Body of pancreas (tissue), 4 donors: ENCODE data around the gene NFILZ.

Source experiments
- POLR2A ChIP-seq, 3 donors: fragments of 450-650 bp; IDR thresholded peaks; one replicate each; pipeline ENCODE4 v1.6.1; 2016; ENCODE audit warnings: antibody characterized with exemption in 3 of 3, mild to moderate bottlenecking in 2 of 3
- TF ChIP-seq, protein P1 (sequence below), 7 experiments: fragments of 450-650 bp in 4 of 7; fragments of 200-600 bp in 3 of 7; sonication (generic) in 3 of 7; IDR thresholded peaks; one replicate each; pipeline ENCODE4 v1.5.1; 2016 to 2019; ENCODE audit warnings: antibody characterized with exemption in 7 of 7

DNA sequence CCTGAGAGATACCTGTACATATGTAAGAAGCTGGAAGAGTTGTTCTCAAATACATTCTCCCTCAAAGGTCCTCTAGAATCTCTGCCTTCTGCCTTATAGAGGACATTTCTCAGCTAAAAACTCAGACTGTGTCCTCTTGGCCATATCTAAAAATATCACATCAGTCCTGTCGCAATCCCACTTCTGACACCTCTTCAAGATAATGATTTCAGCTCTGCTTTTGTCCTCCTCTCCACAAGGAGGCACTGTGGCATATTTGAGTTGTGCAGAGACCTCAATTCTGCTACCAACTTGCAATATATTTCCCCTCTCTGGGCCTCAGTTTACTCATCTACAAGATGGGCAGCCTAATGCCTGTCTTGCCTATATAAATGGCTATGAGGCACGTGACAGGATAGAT, 36.5 kb upstream of the NFILZ start:
- TF ChIP-seq, protein P1, sequence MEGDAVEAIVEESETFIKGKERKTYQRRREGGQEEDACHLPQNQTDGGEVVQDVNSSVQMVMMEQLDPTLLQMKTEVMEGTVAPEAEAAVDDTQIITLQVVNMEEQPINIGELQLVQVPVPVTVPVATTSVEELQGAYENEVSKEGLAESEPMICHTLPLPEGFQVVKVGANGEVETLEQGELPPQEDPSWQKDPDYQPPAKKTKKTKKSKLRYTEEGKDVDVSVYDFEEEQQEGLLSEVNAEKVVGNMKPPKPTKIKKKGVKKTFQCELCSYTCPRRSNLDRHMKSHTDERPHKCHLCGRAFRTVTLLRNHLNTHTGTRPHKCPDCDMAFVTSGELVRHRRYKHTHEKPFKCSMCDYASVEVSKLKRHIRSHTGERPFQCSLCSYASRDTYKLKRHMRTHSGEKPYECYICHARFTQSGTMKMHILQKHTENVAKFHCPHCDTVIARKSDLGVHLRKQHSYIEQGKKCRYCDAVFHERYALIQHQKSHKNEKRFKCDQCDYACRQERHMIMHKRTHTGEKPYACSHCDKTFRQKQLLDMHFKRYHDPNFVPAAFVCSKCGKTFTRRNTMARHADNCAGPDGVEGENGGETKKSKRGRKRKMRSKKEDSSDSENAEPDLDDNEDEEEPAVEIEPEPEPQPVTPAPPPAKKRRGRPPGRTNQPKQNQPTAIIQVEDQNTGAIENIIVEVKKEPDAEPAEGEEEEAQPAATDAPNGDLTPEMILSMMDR (IDR thresholded peaks at IDR 0.05): no peak
- TF ChIP-seq POLR2A (IDR thresholded peaks at IDR 0.05): no peak
